Measurements from ENCODE around the gene HPS5.
"Not testable (repeated sequence)": the region's sequence is repeated elsewhere in the genome, so short reads cannot be mapped to it uniquely, and the experiment has no call there.

Gene HPS5

GRCh38 chr11:18321969-18322711 lies at the start of gene HPS5, which contains the start of gene GTF2H1:
TSS of gene HPS5 (minus strand) at chr11:18322140. CDS start at chr11:18317858, 4,282 bp downstream.
TSS of gene GTF2H1 (plus strand) at chr11:18322567. CDS start at chr11:18333075, 10,508 bp downstream.
- DNase-seq (ENCODE audit: low spot score): peak; percentile 81

GRCh38 chr11:18371279-18371678 lies 49.3 kb upstream of the HPS5 start:
- DNase-seq (ENCODE audit: low spot score): no peak

- DNase-seq (ENCODE audit: low spot score): no peak
Measured at GRCh38 chr11:18369398-18369797, 47.5 kb upstream of the HPS5 start.

- no peak for DNase-seq (ENCODE audit: low spot score)
Measured at GRCh38 chr11:18368221-18368620, 46.3 kb upstream of the HPS5 start.

- DNase-seq (ENCODE audit: low spot score): no peak
Measured at GRCh38 chr11:18367431-18367830, 45.5 kb upstream of the HPS5 start.

GRCh38 chr11:18366286-18366685 lies 44.3 kb upstream of the HPS5 start:
- no peak for DNase-seq (ENCODE audit: low spot score)

- DNase-seq (ENCODE audit: low spot score): no peak
Measured at GRCh38 chr11:18365741-18366140, 43.8 kb upstream of the HPS5 start.

GRCh38 chr11:18364495-18365073 lies 42.6 kb upstream of the HPS5 start:
- no peak for DNase-seq (ENCODE audit: low spot score)

GRCh38 chr11:18361154-18361553 lies 39.2 kb upstream of the HPS5 start:
- no peak for DNase-seq (ENCODE audit: low spot score)

GRCh38 chr11:18358646-18359045 lies 36.7 kb upstream of the HPS5 start:
- no peak for DNase-seq (ENCODE audit: low spot score)

GRCh38 chr11:18352581-18352980 lies 30.6 kb upstream of the HPS5 start:
- no peak for DNase-seq (ENCODE audit: low spot score)

GRCh38 chr11:18347471-18348125 lies 25.7 kb upstream of the HPS5 start:
- no peak for DNase-seq (ENCODE audit: low spot score)

GRCh38 chr11:18332891-18333290 lies 11.0 kb upstream of the HPS5 start:
- no peak for DNase-seq (ENCODE audit: low spot score)

GRCh38 chr11:18332302-18332701 lies 10.4 kb upstream of the HPS5 start:
- no peak for DNase-seq (ENCODE audit: low spot score)

GRCh38 chr11:18330921-18331320 lies 9.0 kb upstream of the HPS5 start:
- DNase-seq (ENCODE audit: low spot score): no peak

- no peak for DNase-seq (ENCODE audit: low spot score)
Measured at GRCh38 chr11:18329196-18329870, 7.4 kb upstream of the HPS5 start.

- DNase-seq (ENCODE audit: low spot score): no peak
Measured at GRCh38 chr11:18324381-18324780, 2.4 kb upstream of the HPS5 start.

GRCh38 chr11:18323881-18324280 lies 1.9 kb upstream of the HPS5 start:
- DNase-seq (ENCODE audit: low spot score): not testable (repeated sequence)

GRCh38 chr11:18322818-18323570 lies 1.1 kb upstream of the HPS5 start:
- no peak for DNase-seq (ENCODE audit: low spot score)

GRCh38 chr11:18321578-18321968 lies 367 bp downstream of the HPS5 start:
- no peak for DNase-seq (ENCODE audit: low spot score)

- DNase-seq (ENCODE audit: low spot score): no peak
Measured at GRCh38 chr11:18320617-18321016, 1.3 kb downstream of the HPS5 start.

- no peak for DNase-seq (ENCODE audit: low spot score)
Measured at GRCh38 chr11:18319914-18320313, 2.0 kb downstream of the HPS5 start.

All from HuH-7 (cell line).